NT2/D1 (cell line): Measurements from ENCODE around the gene WDR31.
"Not testable (repeated sequence)": the region's sequence is repeated elsewhere in the genome, so short reads cannot be mapped to it uniquely, and the experiment has no call there.

Experiments
- DNase-seq: peaks from one replicate; pipeline ENCODE4 v3.0.0-alpha.2; 2011; ENCODE audit warnings: low read depth, low spot score
- H3K27me3 ChIP-seq: 2 replicates; pipeline ENCODE4 v1.6.0; 2011; ENCODE audit warnings: mild to moderate bottlenecking; ENCODE audit not compliant: insufficient read length, insufficient read depth
- H3K36me3 ChIP-seq: 2 replicates; pipeline ENCODE4 v1.6.1; 2011; ENCODE audit warnings: mild to moderate bottlenecking, low read length, mixed read lengths; ENCODE audit not compliant: insufficient read depth, insufficient read length
- H3K4me1 ChIP-seq: 2 replicates; pipeline ENCODE4 v1.5.1; 2011; ENCODE audit not compliant: insufficient read depth, insufficient read length
- H3K4me3 ChIP-seq: 2 replicates; pipeline ENCODE4 v1.5.1; 2011; ENCODE audit warnings: low read depth; ENCODE audit not compliant: insufficient read length
- H3K9ac ChIP-seq: 2 replicates; pipeline ENCODE4 v1.6.0; 2011; ENCODE audit warnings: low read depth; ENCODE audit not compliant: insufficient read length
- H3K9me3 ChIP-seq: 2 replicates; pipeline ENCODE4 v1.5.1; 2011; ENCODE audit warnings: mild to moderate bottlenecking, low read length; ENCODE audit not compliant: insufficient read depth
- SUZ12 ChIP-seq: IDR thresholded peaks from 2 replicates; pipeline ENCODE4 v1.6.1; 2011; ENCODE audit not compliant: insufficient read length, insufficient read depth; ENCODE audit errors: extremely low read depth
- YY1 ChIP-seq: IDR thresholded peaks from 2 replicates; pipeline ENCODE4 v1.6.1; 2011; ENCODE audit not compliant: insufficient read length, insufficient read depth
- ZNF274 ChIP-seq: IDR thresholded peaks from 2 replicates; pipeline ENCODE4 v1.6.1; 2011; ENCODE audit warnings: mild to moderate bottlenecking, low read depth, low read length

The WDR31 gene

DNA sequence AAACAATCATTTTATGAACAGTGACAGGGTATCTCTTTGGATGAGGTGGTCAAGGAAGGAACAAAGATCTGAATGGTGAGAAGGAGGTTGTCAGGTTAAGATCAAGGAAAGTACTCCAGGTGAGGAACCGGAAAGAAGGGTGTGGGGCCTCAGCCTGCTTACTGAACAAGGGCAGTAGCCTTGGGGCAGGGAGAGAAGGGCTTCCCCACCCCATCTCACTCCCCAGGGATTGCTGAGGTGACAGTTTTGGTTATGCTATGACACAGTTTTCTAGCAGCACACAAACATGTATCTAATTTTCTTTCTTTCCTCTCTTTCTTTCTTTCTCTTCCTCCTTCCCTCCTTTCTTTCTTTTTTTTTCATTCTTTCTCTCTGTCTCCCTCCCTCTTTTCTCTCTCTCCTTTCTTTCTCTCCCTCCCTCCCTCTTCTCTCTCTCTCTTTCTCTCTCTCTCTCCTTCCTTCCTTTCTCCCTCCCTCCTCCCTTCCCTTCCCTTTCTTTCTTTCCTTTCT is 40.8 kb upstream of the WDR31 start:
- Histone ChIP-seq H3K9ac (no peak overlapping the region), H3K4me1 (no peaks in the 10 kb centered on the region), H3K27me3 (no peaks in the 10 kb centered on the region), H3K9me3 (no peaks in the 10 kb centered on the region), H3K4me3 (no peak overlapping the region), H3K36me3 (peaks cover 5% of the 10 kb centered on the region)
- no peak for DNase-seq
- TF ChIP-seq ZNF274 (no peak), SUZ12 (no peak), YY1 (no peak)

DNA sequence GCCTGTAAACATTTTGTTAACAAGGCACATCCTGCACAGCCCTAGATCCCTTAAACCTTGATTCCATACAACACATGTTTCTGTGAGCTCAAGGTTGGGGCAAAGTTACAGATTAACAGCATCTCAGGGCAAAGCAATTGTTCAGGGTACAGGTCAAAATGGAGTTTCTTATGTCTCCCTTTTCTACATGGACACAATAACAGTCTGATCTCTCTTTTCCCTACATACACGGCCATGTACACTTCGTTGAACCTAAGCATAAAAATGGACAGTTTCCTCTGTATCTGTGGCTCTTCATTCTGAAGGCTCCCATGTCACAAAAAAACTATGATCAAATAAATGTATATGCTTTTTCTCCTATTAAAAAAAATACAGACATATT is 39.7 kb upstream of the WDR31 start:
- H3K36me3 ChIP-seq, H3K27me3 ChIP-seq, DNase-seq, H3K4me1 ChIP-seq, H3K9me3 ChIP-seq, H3K4me3 ChIP-seq, H3K9ac ChIP-seq: not testable (repeated sequence)

DNA sequence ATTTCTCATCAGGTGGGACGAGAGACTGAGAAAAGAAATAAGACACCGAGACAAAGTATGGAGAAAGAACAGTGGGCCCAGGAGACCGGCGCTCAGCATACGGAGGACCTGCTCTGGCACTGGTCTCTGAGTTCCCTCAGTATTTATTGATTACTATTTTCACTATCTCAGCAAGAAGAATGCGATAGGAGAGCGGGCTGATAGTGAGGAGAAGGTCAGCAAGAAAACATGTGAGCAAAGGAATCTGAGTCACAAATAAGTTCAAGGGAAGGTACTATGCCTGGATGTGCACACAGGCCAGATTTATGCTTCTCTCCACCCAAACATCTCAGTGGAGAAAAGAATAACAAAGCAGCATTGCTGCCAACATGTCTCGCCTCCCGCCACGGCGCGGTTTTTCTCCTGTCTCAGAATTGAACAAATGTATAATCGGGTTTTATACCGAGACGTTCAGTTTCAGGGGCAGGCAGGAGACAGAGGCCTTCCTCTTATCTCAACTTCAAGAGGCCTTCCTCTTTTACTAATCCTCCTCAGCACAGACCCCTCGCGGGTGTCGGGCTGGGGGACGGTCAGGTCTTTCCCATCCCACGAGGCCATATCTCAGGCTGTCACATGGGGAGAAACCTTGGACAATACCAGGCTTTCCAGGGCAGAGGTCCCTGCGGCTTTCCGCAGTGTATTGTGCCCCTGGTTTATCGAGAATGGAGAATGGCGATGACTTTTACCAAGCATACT is 39.2 kb upstream of the WDR31 start:
- H3K9ac ChIP-seq, H3K4me3 ChIP-seq, DNase-seq, H3K4me1 ChIP-seq, H3K27me3 ChIP-seq, H3K9me3 ChIP-seq: not testable (repeated sequence)
- peaks cover 14% of the 10 kb centered on the region for H3K36me3 ChIP-seq

DNA sequence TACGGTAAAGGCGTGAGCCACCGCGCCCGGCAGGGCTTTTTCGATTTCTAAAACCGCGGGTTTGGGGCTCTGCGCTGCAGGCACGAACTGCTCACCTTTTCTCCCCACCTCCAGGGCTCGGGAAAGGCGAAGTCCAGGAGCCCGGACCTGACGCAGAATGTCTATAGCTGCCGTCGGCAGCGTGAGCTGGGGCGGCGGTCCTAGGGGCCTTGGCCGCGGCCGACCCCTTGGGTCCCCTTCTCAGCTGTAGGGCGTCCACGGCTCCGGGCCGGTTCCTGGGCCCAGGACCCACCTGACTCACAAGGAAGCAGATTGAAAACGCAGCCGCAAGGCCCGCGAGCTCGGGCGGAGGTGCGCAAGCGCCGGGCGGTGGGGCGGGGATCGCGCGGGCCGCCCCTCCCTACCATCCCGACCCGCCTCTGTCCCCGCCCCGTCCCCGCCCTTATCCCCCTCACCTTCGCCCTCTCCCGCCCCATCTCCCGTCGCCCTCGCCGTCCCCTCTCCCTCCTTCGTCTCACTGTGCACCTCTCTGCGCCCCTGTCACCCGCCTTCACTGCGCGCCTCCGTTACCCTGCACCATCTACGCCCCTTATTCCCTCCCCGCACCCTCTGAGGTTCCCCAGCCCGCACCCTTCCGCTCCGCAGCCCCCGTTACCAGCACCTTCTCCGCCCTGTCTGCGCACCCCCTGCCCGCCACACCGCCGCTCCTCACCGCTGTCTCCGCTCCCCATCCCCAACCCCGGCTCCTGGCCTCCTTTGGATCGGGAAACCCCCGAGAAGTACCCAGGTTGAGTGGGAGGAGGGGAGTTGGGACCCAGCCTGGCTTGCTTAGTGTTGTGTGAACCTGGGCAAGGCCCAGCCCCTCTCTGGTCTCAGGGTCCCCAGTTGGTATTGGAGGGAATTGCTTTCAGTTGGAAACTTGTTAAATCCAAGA is 36.8 kb upstream of the WDR31 start, which contains the start of gene HDHD3:
Gene HDHD3 (minus strand): TSS at position 353 of the 934 bp plus-strand sequence. CDS start 2,632 bp downstream, outside the sequence.
- Histone ChIP-seq H3K9ac (peak within 1 kb of the TSS; percentile 86), H3K9me3 (no peaks in the 10 kb centered on the region), H3K27me3 (no peaks in the 10 kb centered on the region), H3K4me3 (peak within 1 kb of the TSS; percentile 86), H3K36me3 (peaks cover 37% of the 10 kb centered on the region), H3K4me1 (peaks cover 12% of the 10 kb centered on the region)
- peak; percentile 66 for DNase-seq
- no peak for TF ChIP-seq ZNF274
- TF ChIP-seq SUZ12: no peak
- no peak for TF ChIP-seq YY1

DNA sequence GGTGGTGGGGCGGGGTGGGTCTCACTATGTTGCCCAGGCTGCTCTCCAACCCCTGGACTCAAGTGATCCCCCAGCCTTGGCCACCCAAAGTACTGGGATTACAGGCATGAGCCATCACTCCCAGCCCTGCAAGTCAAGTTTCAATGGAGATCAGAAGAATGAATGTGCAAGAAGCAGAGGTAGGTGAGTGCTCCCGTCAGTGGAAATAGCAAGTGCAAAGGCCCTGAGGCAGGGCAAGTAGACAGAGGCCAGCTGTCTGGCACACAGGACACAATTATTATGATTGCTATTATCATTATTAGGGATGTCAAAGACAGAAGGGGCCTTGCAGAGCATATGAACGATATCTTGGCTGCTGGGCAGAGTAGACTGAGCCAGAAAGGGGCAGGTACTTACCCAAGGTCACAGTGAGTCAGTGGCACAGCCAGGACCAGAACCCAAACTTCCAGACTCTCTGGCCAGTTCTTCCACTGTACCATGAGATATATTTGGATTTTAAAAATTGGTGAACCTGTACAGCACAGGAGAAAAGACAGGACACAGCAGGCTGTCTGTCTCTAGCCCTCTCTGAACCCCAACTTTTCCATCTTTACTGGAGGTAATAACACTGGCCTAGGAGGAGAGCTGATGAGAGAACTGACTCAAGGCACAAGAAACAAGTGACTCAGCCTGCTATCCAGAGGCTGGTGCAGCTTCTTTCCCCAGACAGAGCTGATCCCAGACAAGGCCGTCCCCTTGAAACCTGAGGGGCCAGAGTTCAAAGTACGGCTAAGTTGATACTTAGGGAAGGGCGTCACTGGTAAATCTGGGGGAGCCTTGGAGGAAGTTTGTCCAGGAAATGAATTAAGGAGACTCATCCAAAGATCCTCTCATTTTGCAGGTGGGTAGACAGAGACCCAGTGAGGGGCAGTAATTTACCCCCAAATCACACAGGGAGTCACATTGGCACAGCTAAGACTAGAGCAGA is 35.3 kb upstream of the WDR31 start:
- no peak for TF ChIP-seq YY1
- TF ChIP-seq SUZ12: no peak
- no peak for TF ChIP-seq ZNF274
- Histone ChIP-seq H3K9ac (peak overlapping the region; percentile 68), H3K27me3 (no peaks in the 10 kb centered on the region), H3K4me1 (peaks cover 14% of the 10 kb centered on the region), H3K9me3 (no peaks in the 10 kb centered on the region), H3K4me3 (peak overlapping the region; percentile 86), H3K36me3 (peaks cover 37% of the 10 kb centered on the region)
- DNase-seq: no peak

DNA sequence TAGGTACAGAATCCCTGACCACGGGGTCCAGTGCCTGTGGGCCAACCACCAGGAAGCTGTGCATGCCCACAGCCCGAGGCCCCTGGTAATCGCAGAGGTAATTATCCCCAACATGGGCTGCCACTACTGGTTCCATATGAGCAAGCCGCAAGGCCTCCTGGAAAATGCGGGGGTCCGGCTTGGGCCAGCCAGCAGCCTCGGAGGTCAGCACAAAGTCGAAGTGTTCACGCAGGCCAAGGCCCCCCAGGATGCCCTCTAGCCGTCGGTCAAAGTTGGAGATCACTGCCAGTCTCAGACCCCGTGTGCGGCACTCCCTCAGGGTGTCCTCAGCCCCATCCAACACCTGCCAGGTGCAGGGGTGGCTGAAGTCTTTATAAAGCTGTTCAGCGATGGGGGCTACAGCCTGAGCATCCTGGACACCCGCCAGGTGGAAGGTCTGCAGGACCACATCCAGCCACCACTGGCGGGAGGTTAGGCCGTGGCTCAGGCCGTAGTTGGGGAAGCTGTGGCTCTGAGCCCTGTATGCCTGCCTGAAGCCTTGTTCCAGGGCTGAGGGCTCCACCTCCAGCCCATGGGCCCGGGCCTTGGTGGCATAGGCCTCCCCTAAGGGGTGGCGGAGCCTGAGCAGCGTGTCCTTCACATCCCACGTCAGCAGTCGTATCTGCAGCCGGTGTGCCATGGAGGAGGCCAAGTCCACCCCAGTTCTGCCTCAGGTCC is 33.8 kb upstream of the WDR31 start:
- H3K9ac ChIP-seq: peak overlapping the region; percentile 26
- DNase-seq: no peak

More for the DNA sequence above, 33.8 kb upstream of the WDR31 start:
- Histone ChIP-seq H3K4me1 (peaks cover 19% of the 10 kb centered on the region), H3K4me3 (no peak overlapping the region), H3K36me3 (peaks cover 37% of the 10 kb centered on the region), H3K27me3 (no peaks in the 10 kb centered on the region), H3K9me3 (no peaks in the 10 kb centered on the region)
- TF ChIP-seq SUZ12: no peak
